ENCODE results near the gene CAMK1D. TPM values are rescaled to one million over a fixed set of nuclear protein-coding genes. Genes with fewer than 3 reads are reported as not detected.
"Not testable (repeated sequence)": the region's sequence is repeated elsewhere in the genome, so short reads cannot be mapped to it uniquely, and the experiment has no call there.

CAMK1D gene
- polyA plus RNA-seq, 1 donor from 2014 or later = 41.4 TPM

- H3K36me3 Mint-ChIP-seq = peaks cover 10% of the 10 kb centered on the region
- H3K9me3 Mint-ChIP-seq = no peaks in the 10 kb centered on the region
- no peaks in the 10 kb centered on the region for H3K27me3 Mint-ChIP-seq
- H3K27ac Mint-ChIP-seq = peak overlapping the region in 1 of 3 donors; percentile 25
- H3K4me1 Mint-ChIP-seq = peaks cover 15 to 17% (median 15%) of the 10 kb centered on the region in 3 donors
- no peak overlapping the region for H3K4me3 Mint-ChIP-seq
These were observed 355.1 kb downstream of the CAMK1D start for GRCh38 chr10:12704488-12704887.

GRCh38 chr10:12705943-12706342 lies 356.6 kb downstream of the CAMK1D start:
- no peak overlapping the region for H3K27ac Mint-ChIP-seq
- H3K4me3 Mint-ChIP-seq = peak overlapping the region in 1 of 4 donors; percentile 18
- H3K4me1 Mint-ChIP-seq = peaks cover 13 to 18% (median 17%) of the 10 kb centered on the region in 3 donors
- peaks cover 7% of the 10 kb centered on the region for H3K36me3 Mint-ChIP-seq
- no peaks in the 10 kb centered on the region for H3K9me3 Mint-ChIP-seq
- H3K27me3 Mint-ChIP-seq = no peaks in the 10 kb centered on the region

GRCh38 chr10:12707461-12708185 lies 358.3 kb downstream of the CAMK1D start:
- Mint-ChIP-seq H3K27me3 (no peaks in the 10 kb centered on the region), H3K27ac (peak overlapping the region in 2 of 3 donors; percentile 88 to 89), H3K36me3 (no peaks in the 10 kb centered on the region), H3K4me1 (peaks cover 9 to 19% (median 19%) of the 10 kb centered on the region in 3 donors), H3K9me3 (no peaks in the 10 kb centered on the region), H3K4me3 (no peak overlapping the region)

GRCh38 chr10:12709000-12709401 lies 359.7 kb downstream of the CAMK1D start:
- no peaks in the 10 kb centered on the region for H3K27me3 Mint-ChIP-seq
- H3K27ac Mint-ChIP-seq = peak overlapping the region in 2 of 3 donors; percentile 40 to 89
- no peaks in the 10 kb centered on the region for H3K36me3 Mint-ChIP-seq
- peaks cover 9 to 19% (median 19%) of the 10 kb centered on the region in 3 donors for H3K4me1 Mint-ChIP-seq
- H3K4me3 Mint-ChIP-seq = no peak overlapping the region
- no peaks in the 10 kb centered on the region for H3K9me3 Mint-ChIP-seq

GRCh38 chr10:12709521-12709963 lies 360.2 kb downstream of the CAMK1D start:
- Mint-ChIP-seq H3K4me3 (no peak overlapping the region), H3K27me3 (no peaks in the 10 kb centered on the region), H3K9me3 (no peaks in the 10 kb centered on the region), H3K36me3 (no peaks in the 10 kb centered on the region), H3K27ac (peak overlapping the region in 2 of 3 donors; percentile 36 to 40), H3K4me1 (peaks cover 9 to 19% (median 19%) of the 10 kb centered on the region in 3 donors)

- Mint-ChIP-seq H3K4me3 (no peak overlapping the region), H3K4me1 (peaks cover 14 to 19% (median 19%) of the 10 kb centered on the region in 3 donors), H3K36me3 (no peaks in the 10 kb centered on the region), H3K27ac (no peak overlapping the region), H3K9me3 (no peaks in the 10 kb centered on the region), H3K27me3 (no peaks in the 10 kb centered on the region)
These were observed 360.8 kb downstream of the CAMK1D start for GRCh38 chr10:12710157-12710556.

GRCh38 chr10:12710594-12711349 lies 361.4 kb downstream of the CAMK1D start:
- no peaks in the 10 kb centered on the region for H3K36me3 Mint-ChIP-seq
- H3K9me3 Mint-ChIP-seq = no peaks in the 10 kb centered on the region
- peaks cover 14 to 19% (median 19%) of the 10 kb centered on the region in 3 donors for H3K4me1 Mint-ChIP-seq
- H3K4me3 Mint-ChIP-seq = peak overlapping the region in 1 of 4 donors; percentile 73
- H3K27me3 Mint-ChIP-seq = no peaks in the 10 kb centered on the region
- H3K27ac Mint-ChIP-seq = peak overlapping the region; percentile 1 to 74 (median 4)

- H3K27ac Mint-ChIP-seq = peak overlapping the region in 2 of 3 donors; percentile 1 to 4
- peaks cover 14 to 19% (median 15%) of the 10 kb centered on the region in 3 donors for H3K4me1 Mint-ChIP-seq
- H3K9me3 Mint-ChIP-seq = no peaks in the 10 kb centered on the region
- H3K4me3 Mint-ChIP-seq = peak overlapping the region in 1 of 4 donors; percentile 73
- H3K27me3 Mint-ChIP-seq = no peaks in the 10 kb centered on the region
- H3K36me3 Mint-ChIP-seq = peaks cover under 1% of the 10 kb centered on the region
These were observed 362.0 kb downstream of the CAMK1D start for GRCh38 chr10:12711350-12711708.

GRCh38 chr10:12712293-12712983 lies 363.1 kb downstream of the CAMK1D start:
- H3K4me1 Mint-ChIP-seq = peaks cover 7 to 12% (median 11%) of the 10 kb centered on the region in 3 donors

GRCh38 chr10:12712984-12713316 lies 363.6 kb downstream of the CAMK1D start:
- not testable (repeated sequence) for H3K27ac Mint-ChIP-seq, H3K9me3 Mint-ChIP-seq, H3K4me3 Mint-ChIP-seq, H3K36me3 Mint-ChIP-seq, H3K27me3 Mint-ChIP-seq
- peaks cover 6 to 12% (median 11%) of the 10 kb centered on the region in 3 donors for H3K4me1 Mint-ChIP-seq

More at GRCh38 chr10:12712293-12712983, 363.1 kb downstream of the CAMK1D start:
- no peak overlapping the region for H3K4me3 Mint-ChIP-seq
- H3K9me3 Mint-ChIP-seq = no peaks in the 10 kb centered on the region
- H3K27ac Mint-ChIP-seq = no peak overlapping the region
- H3K36me3 Mint-ChIP-seq = peaks cover 2% of the 10 kb centered on the region
- H3K27me3 Mint-ChIP-seq = no peaks in the 10 kb centered on the region

- Mint-ChIP-seq H3K36me3 (peaks cover 7% of the 10 kb centered on the region), H3K4me1 (peaks cover 3 to 12% (median 4%) of the 10 kb centered on the region in 3 donors), H3K27me3 (no peaks in the 10 kb centered on the region), H3K27ac (no peak overlapping the region), H3K9me3 (no peaks in the 10 kb centered on the region), H3K4me3 (no peak overlapping the region)
These were observed 366.7 kb downstream of the CAMK1D start for GRCh38 chr10:12716042-12716441.

GRCh38 chr10:12717981-12718707 lies 368.8 kb downstream of the CAMK1D start:
- Mint-ChIP-seq H3K9me3 (no peaks in the 10 kb centered on the region), H3K27me3 (no peaks in the 10 kb centered on the region), H3K4me3 (no peak overlapping the region), H3K27ac (no peak overlapping the region), H3K4me1 (peaks cover 0 to 12% (median 2%) of the 10 kb centered on the region in 3 donors), H3K36me3 (peaks cover 7% of the 10 kb centered on the region)

GRCh38 chr10:12719365-12719764 lies 370.0 kb downstream of the CAMK1D start:
- Mint-ChIP-seq H3K4me1 (peaks cover 2 to 12% (median 2%) of the 10 kb centered on the region in 3 donors), H3K36me3 (peaks cover 7% of the 10 kb centered on the region), H3K27me3 (no peaks in the 10 kb centered on the region), H3K27ac (no peak overlapping the region), H3K4me3 (no peak overlapping the region), H3K9me3 (no peaks in the 10 kb centered on the region)

- no peaks in the 10 kb centered on the region for H3K27me3 Mint-ChIP-seq
These were observed 371.1 kb downstream of the CAMK1D start for GRCh38 chr10:12720217-12720981.

More at GRCh38 chr10:12720217-12720981, 371.1 kb downstream of the CAMK1D start:
- Mint-ChIP-seq H3K27ac (no peak overlapping the region), H3K4me1 (peaks cover 2 to 7% (median 4%) of the 10 kb centered on the region in 3 donors), H3K36me3 (peaks cover 7% of the 10 kb centered on the region), H3K4me3 (no peak overlapping the region), H3K9me3 (no peaks in the 10 kb centered on the region)
